WERI-Rb-1 (cell line): ENCODE measurements around the gene ACACA.

ENCODE experiments used
- DNase-seq: peaks from one replicate; pipeline ENCODE4 v3.0.0-alpha.2; 2020
- H3K27ac ChIP-seq: fragments of 250-450 bp; sonication (Bioruptor Pico); 2 replicates; pipeline ENCODE4 v1.5.1; 2020; ENCODE audit warnings: mild to moderate bottlenecking, moderate library complexity
- H3K27me3 ChIP-seq: fragments of 250-450 bp; sonication (Bioruptor Pico); 2 replicates; pipeline ENCODE4 v1.5.1; 2021; ENCODE audit warnings: mild to moderate bottlenecking, low read depth, moderate library complexity; ENCODE audit not compliant: insufficient read depth, severe bottlenecking
- H3K36me3 ChIP-seq: fragments of 250-450 bp; sonication (Bioruptor Pico); 2 replicates; pipeline ENCODE4 v1.5.1; 2020; ENCODE audit warnings: mild to moderate bottlenecking, moderate library complexity
- H3K4me3 ChIP-seq: 2 replicates; pipeline ENCODE4 v1.5.1; 2011; ENCODE audit warnings: low read depth, mild to moderate bottlenecking, control low read depth, low read length
- H3K9me3 ChIP-seq: fragments of 250-450 bp; sonication (Bioruptor Pico); 2 replicates; pipeline ENCODE4 v1.5.1; 2021; ENCODE audit warnings: mild to moderate bottlenecking, moderate library complexity; ENCODE audit not compliant: severe bottlenecking
- TF ChIP-seq, protein P1 (sequence below): IDR thresholded peaks from 2 replicates; pipeline ENCODE4 v1.5.1; 2011; ENCODE audit warnings: low read depth, mild to moderate bottlenecking, control low read depth, inconsistent platforms, low read length

ACACA gene

DNA sequence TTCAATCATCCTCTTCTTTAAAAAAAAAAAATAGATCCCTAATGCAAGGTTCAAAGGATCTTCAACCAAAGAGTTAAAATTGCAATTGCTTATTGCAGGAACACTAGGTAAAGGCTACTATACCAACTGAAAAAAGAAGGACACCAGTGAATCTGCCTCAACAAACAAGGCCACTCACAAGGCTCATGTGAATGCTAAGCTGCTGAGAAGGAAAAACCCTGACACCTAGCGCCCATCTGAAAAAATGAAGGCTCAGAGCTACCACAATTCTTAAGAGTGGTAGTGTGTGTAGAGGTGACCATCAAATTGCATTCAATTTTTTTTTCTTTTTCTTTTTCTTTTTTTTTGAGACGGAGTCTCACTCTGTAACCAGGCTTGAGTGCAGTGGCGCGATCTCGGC lies 232.4 kb downstream of the ACACA start:
- DNase-seq, result peak; percentile 20
- TF ChIP-seq, protein P1, sequence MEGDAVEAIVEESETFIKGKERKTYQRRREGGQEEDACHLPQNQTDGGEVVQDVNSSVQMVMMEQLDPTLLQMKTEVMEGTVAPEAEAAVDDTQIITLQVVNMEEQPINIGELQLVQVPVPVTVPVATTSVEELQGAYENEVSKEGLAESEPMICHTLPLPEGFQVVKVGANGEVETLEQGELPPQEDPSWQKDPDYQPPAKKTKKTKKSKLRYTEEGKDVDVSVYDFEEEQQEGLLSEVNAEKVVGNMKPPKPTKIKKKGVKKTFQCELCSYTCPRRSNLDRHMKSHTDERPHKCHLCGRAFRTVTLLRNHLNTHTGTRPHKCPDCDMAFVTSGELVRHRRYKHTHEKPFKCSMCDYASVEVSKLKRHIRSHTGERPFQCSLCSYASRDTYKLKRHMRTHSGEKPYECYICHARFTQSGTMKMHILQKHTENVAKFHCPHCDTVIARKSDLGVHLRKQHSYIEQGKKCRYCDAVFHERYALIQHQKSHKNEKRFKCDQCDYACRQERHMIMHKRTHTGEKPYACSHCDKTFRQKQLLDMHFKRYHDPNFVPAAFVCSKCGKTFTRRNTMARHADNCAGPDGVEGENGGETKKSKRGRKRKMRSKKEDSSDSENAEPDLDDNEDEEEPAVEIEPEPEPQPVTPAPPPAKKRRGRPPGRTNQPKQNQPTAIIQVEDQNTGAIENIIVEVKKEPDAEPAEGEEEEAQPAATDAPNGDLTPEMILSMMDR, result peak; percentile 46

DNA sequence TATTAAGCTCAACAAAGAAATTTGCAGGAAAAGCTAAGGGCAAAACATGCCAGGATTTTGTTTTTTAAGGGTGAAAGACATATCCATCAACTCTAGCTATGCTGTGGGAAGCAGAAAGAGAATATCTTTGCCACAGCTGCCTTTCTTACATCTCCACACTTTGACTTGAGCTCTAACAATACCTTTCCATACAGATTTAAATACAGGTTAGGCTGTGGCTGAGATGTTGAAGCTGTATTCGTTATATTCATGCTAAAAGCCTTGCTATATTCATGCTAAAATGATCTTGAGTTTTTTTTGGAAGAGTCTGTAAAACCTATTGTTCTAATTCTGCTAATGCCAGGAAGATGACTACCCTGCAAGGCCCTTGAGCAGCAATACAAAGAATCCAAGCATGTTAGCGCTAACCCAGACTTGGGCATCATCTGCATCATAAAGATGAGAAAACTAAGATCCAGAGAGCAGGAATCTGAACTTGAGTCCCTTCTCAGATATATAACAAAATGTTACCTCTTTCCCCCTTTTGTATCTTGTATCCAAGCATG lies 235.7 kb downstream of the ACACA start:
- Histone ChIP-seq H3K9me3 (no peaks in the 10 kb centered on the region), H3K4me3 (no peak overlapping the region), H3K27ac (no peak overlapping the region), H3K27me3 (no peaks in the 10 kb centered on the region), H3K36me3 (peaks cover 11% of the 10 kb centered on the region)
- TF ChIP-seq, protein P1, result no peak
- DNase-seq, result no peak

More for the DNA sequence above, 232.4 kb downstream of the ACACA start:
- H3K27me3 ChIP-seq, result no peaks in the 10 kb centered on the region
- no peaks in the 10 kb centered on the region for H3K9me3 ChIP-seq
- peaks cover 36% of the 10 kb centered on the region for H3K36me3 ChIP-seq
- no peak overlapping the region for H3K27ac ChIP-seq
- H3K4me3 ChIP-seq, result no peak overlapping the region

DNA sequence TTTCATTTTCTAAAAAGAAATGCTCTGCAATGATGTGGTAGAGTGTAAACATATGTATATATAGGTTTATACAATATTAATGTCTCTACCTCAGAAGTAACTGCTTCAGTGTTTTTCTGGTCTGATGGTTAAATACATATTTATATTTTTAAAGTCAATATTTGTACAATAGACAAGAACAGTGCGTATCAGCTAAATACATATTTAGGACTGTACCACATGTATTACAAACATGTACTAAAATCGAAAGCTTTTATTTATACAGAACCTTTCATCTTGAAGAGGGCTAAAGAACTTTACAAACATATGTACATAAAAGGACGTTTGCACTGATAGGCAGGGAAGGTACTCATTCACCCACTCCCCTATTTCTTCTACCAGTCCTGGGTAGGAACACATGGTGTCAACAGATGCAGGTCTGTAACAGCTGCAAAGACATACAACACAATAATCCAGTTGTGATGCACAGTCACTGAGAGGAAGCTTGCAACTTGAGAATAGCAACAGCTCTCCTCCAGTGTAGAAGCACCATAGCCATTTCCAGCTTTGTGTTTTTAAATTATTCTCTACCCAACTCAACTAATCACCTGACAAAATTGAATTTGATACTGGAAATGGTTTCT lies 237.8 kb downstream of the ACACA start:
- no peak for DNase-seq
- H3K9me3 ChIP-seq, result no peaks in the 10 kb centered on the region
- TF ChIP-seq, protein P1, result no peak
- H3K27ac ChIP-seq, result no peak overlapping the region
- H3K27me3 ChIP-seq, result no peaks in the 10 kb centered on the region
- no peak overlapping the region for H3K4me3 ChIP-seq
- H3K36me3 ChIP-seq, result no peaks in the 10 kb centered on the region; the same call in 1 of the 2 replicates

DNA sequence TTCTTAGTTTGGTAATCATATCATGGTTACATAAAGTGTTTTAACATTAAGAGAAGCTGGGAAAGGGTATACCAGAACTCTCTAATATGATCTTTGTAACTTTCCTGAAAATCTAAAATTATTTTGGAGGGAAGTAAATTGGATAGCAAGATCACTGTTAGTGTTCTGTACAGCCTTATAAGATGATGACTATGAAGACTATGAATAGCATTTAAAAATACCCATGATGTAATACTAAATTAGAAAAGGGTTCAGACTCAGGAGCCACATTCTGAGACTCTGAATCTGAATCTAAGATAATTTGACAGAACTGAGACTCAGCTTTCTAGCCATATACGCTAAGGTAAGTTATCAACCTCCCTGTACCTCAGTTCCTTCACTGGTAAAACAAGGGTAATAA lies 238.9 kb downstream of the ACACA start:
- no peak overlapping the region for H3K4me3 ChIP-seq
- no peak overlapping the region for H3K27ac ChIP-seq
- no peaks in the 10 kb centered on the region for H3K9me3 ChIP-seq
- DNase-seq, result no peak
- TF ChIP-seq, protein P1, result no peak
- no peaks in the 10 kb centered on the region; the same call in 1 of the 2 replicates for H3K36me3 ChIP-seq
- H3K27me3 ChIP-seq, result no peaks in the 10 kb centered on the region

DNA sequence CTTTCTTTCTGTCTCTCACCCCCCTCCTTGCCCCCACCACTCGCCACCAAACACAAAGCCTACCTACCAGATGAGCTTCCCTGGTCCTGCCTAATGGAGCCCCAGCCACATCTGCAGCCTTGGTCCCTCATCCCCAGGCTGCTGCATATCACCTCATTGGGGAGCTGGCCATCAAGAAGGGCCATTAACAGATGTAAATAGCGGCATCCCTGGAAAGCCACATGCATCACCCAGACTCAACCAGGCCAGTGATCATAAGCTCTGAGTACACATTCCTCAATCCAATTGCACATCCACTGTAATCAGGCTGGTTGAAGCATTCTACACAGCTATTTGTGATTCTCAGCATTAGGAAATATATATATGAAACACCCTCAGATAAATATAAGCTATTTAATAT lies 242.6 kb downstream of the ACACA start:
- DNase-seq, result no peak
- peaks cover 14% of the 10 kb centered on the region for H3K36me3 ChIP-seq
- TF ChIP-seq, protein P1, result no peak
- no peaks in the 10 kb centered on the region for H3K27me3 ChIP-seq
- H3K9me3 ChIP-seq, result no peaks in the 10 kb centered on the region
- no peak overlapping the region for H3K27ac ChIP-seq
- no peak overlapping the region for H3K4me3 ChIP-seq

DNA sequence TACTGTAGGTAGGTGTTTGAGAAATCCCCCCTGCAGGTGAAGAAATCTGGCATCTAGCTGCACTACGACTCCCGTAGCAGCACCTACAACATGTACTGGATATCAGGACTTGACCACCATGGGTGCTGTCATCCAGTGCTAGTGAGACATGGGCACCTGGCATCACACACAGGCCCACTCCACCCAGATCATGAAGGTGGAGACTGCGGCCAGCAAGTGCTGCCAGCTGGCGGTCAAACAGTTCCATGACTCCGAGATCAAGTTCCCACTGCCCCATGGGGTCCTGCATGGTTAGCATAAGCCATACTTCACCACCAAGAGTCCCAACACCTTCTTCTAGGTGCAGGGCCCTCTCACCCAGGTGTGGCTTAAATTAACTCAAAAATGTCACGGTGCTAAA lies 243.8 kb downstream of the ACACA start:
- TF ChIP-seq, protein P1, result no peak
- Histone ChIP-seq H3K27ac (no peak overlapping the region), H3K27me3 (no peaks in the 10 kb centered on the region), H3K9me3 (no peaks in the 10 kb centered on the region), H3K36me3 (peaks cover 14% of the 10 kb centered on the region), H3K4me3 (no peak overlapping the region)
- no peak for DNase-seq
